GM21367 (cell line): ENCODE results near the gene MAD1L1.

ENCODE experiments used
- ATAC-seq: cut with Tn5 transposase; IDR thresholded peaks from one replicate; pipeline ENCODE4 v1.9.1; 2021; ENCODE audit not compliant: unreplicated experiment

MAD1L1 gene

DNA sequence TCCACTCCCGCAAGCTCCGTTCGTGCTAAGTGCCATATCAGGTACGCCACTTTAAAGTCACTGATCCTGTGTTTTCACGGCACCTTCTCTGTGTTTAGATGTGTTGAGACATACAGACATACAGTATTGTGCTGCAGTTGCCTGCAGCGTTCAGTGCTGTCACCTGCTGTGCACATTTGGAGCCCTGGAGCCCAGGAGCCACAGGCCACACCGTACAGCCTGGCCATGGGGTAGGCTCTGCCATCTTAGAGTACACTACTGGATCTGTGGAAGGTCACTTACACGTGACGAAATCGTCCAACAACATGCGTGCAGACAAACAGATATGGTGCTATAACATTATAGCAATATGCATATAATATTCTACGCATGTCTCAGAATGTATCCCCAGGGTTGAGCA, 451.4 kb downstream of the MAD1L1 start:
- no peak for ATAC-seq

DNA sequence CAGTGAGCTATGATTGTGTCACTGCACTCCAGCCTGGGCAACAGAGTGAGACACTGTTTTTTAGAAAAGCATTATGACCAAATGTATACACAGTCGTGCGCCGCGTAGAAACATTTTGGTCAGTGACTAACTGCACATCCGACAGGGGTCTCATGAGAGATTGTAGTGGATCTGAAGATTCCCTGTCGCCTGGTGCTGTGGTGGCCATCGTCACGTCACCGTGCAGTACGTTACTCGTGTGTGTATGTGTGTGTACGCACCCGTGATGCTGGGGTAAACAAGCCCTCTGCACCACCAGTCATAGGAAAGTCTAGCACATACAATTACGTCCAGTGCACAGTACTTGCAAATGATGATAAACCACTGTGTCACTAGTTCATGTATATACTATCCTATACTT, 453.3 kb downstream of the MAD1L1 start:
- no peak for ATAC-seq

DNA sequence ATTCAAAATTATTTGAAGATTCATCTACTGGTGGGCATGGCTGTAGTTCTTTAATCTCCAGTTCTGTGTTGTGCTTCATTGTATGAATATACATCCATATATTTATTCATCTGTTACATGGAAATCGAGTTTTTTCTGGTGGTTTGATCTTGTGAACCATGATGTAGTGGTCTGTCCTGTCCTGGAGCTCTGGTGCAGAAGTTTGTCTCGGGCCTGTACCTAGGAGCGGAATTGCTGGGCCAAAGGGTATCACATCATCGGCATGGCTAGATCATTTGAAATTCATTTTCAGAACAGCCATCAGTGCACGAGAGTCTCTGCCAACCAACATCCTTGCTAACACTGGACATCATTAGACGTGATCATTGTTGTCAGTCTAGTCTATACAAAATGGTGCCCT, 455.6 kb downstream of the MAD1L1 start:
- no peak for ATAC-seq

DNA sequence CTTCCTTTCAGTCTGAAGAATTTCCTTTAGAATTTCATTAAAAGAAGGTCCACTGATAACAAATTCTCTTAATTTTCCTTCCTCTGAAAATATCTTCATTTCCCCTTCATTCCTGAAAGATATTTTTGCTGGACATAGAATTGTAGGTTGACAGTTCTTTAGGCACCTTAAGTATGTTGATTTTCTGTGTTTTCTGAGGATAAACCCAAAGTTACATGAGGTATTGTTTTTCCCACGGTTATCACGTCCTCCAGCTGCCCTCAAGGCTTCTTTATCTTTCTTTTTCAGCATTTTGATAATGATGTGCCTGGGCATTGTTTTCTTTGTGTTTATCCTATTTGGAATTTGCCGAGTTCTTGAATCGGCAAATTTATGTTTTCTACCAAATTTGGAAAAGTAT, 457.4 kb downstream of the MAD1L1 start:
- ATAC-seq, result no peak

DNA sequence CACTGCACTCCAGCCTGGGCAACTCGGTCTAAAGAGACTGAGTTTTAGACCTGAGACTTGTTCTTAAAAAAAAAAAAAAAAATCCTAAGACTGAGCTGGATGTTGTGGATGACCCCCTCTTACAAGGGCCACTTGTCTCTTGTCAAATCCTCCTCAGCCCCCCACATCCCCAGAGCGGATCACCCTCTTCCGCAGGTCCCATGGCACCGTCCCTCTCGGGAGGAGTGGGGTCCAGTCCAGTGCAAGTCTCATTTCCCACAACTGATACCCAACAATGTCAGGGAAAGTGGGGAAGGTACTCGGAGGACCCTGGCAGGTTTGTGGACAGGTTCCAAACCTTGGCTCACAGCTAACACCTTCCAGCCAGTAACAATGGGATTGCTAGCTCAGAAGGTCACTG, 462.4 kb downstream of the MAD1L1 start:
- no peak for ATAC-seq

DNA sequence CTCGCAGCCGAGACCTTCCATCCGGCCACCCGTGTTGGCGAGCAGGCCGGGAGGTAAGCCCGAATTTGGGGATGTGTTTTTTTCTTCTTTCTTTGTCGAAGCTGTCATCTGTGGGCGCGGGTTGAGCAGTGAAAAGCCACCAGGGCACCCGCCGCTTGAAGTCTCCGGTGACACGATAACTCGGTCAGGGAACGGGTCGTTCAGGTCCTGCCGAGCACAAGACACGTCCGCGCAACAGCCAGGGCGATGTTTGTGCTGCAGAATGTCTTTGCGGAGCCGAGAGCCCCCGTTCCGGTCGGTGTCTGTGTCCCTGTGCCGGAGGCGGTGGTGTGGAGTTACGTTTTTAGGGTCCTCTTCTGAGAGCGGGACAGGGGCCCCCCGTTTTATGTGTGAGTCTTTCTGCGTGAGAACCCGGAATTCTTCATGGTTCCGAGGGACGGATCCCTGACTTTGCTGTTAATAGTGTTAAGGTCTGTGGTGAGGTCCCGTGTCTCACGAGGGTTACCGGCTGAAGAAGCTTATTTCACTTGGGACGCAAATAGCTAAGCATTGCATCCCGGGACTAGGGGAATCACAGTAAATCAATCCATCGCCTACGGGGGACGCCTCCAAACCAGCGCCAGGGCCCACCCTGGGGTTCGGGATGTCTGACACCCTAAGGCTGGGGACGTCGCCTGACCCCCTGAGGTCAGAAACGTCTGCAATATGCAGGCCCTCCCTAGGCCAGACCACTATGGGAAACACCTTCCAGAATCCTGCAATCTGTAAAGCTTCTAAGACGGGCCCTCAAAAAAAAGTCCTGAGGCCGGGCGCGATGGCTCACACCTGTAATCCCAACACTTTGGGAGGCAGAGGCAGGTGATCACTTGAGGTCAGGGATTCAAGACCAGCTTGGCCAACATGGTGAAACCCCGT, 463.2 kb downstream of the MAD1L1 start:
- no peak for ATAC-seq

DNA sequence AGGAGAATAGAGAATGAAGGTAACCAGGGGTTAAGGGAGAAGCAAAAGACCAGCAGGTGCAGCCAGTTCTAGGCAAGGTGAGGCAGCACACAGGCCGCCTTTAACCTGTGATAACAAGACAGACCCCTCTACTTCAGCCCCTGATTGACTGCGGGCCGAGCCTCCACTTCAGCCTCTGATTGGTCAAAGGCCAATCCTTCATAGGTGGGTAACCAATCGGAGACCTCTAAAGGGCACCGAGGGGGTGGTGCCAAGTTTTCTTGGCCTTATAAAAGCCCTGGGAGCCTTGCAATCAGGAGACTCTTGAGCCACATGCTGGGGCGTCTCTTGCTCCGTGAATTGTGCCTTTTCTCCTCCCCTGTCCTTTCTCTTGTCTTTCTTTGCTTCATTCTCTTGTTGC, 463.9 kb downstream of the MAD1L1 start:
- ATAC-seq, result no peak

DNA sequence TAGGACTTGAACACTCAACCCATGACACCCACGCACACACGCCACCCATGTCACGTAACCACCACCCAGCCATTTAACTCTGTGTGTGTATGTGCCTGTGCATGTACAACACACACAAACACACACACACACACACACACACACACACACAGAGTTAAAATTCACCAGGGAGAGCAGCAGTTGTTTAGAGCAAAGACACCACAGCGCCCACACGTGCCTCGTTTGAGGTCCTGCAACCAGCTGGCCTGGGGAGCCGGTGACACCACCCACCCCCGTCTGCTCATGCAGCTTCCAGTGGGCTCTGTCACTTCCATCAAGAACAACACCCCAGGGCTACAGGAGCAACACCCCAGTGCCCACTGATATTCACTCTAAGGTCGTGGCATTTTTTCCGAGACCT, 465.2 kb downstream of the MAD1L1 start:
- no peak for ATAC-seq
